Vagina (tissue), 2 donors: ENCODE data around the gene GATM.

Source experiments
- CTCF ChIP-seq, 3 experiments: fragments of 450-650 bp in 2 of 3; fragments of 200-600 bp in 1 of 3; sonication (generic) in 1 of 3; IDR thresholded peaks; one replicate each; pipeline ENCODE4 v1.5.1; 2017 to 2019; ENCODE audit warnings: antibody characterized with exemption in 3 of 3, mild to moderate bottlenecking in 2 of 3, moderate library complexity in 2 of 3
- POLR2A ChIP-seq, 2 donors: fragments of 450-650 bp; IDR thresholded peaks; one replicate each; pipeline ENCODE4 v1.6.1; 2017; ENCODE audit warnings: antibody characterized with exemption in 2 of 2, mild to moderate bottlenecking in 2 of 2, moderate library complexity in 2 of 2

- TF ChIP-seq CTCF (IDR thresholded peaks at IDR 0.05) (no peak), POLR2A (IDR thresholded peaks at IDR 0.05) (no peak)
Observed at GRCh38 chr15:45424429-45424828, 46.1 kb upstream of the GATM start.
